K562 (cell line): ENCODE measurements around the gene PODNL1.

ENCODE experiments used
- CBX2 ChIP-seq: fragments of 200-600 bp; sonication (generic); IDR thresholded peaks from one replicate; pipeline ENCODE4 v1.6.1; 2012; ENCODE audit warnings: mild to moderate bottlenecking, low read length, inconsistent platforms; ENCODE audit not compliant: insufficient read depth, poor library complexity, severe bottlenecking
- CEBPB ChIP-seq: fragments of 450-650 bp; IDR thresholded peaks from 2 replicates; pipeline ENCODE4 v1.6.1; 2016; ENCODE audit warnings: missing genetic modification characterization, missing compliant biosample characterization
- NFXL1 ChIP-seq: fragments of 450-650 bp; formaldehyde crosslinking; IDR thresholded peaks from 2 replicates; pipeline ENCODE4 v1.4.0; 2021; ENCODE audit warnings: mild to moderate bottlenecking
- REST ChIP-seq, 2 experiments: fragments of 450-650 bp; formaldehyde crosslinking in 1 of 2; IDR thresholded peaks; 2 replicates each; pipeline versions ENCODE4 v1.4.0 to v1.6.1; 2014 to 2020; ENCODE audit warnings: mild to moderate bottlenecking in 2 of 2, borderline replicate concordance in 1 of 2, low read depth in 1 of 2
- SRSF3 ChIP-seq: fragments of 200-400 bp; formaldehyde crosslinking; IDR thresholded peaks from 2 replicates; pipeline ENCODE4 v1.6.1; 2016; ENCODE audit warnings: mild to moderate bottlenecking, low read length, moderate library complexity; ENCODE audit not compliant: insufficient read depth
- TAF1 ChIP-seq: IDR thresholded peaks from 2 replicates; pipeline ENCODE4 v1.6.1; 2011; ENCODE audit warnings: mild to moderate bottlenecking, low read length, moderate library complexity; ENCODE audit not compliant: insufficient read depth, control insufficient read depth, severe bottlenecking; ENCODE audit errors: extremely low read depth
- ZBTB49 ChIP-seq: sonication (generic); formaldehyde crosslinking; IDR thresholded peaks from 2 replicates; pipeline ENCODE4 v1.8.0; 2022; ENCODE audit warnings: missing genetic modification reagents, mild to moderate bottlenecking, borderline replicate concordance
- ZFP36 ChIP-seq: fragments of 150-350 bp; IDR thresholded peaks from 2 replicates; pipeline ENCODE4 v1.6.1; 2018; ENCODE audit warnings: low read length, low read depth; ENCODE audit not compliant: partially characterized antibody
- ZNF3 ChIP-seq: fragments of 250-450 bp; sonication (Bioruptor Pico); IDR thresholded peaks from 2 replicates; pipeline ENCODE4 v1.5.0; 2021; ENCODE audit warnings: mild to moderate bottlenecking, moderate library complexity
- ZNF764 ChIP-seq: fragments of 250-450 bp; sonication (Bioruptor Pico); IDR thresholded peaks from 2 replicates; pipeline ENCODE4 v1.4.0; 2020; ENCODE audit warnings: low read depth, mild to moderate bottlenecking, moderate library complexity
- TF ChIP-seq, protein P1 (sequence below), 3 experiments: IDR thresholded peaks in 2 of 3; conservative IDR thresholded peaks in 1 of 3; 2 replicates each; pipeline ENCODE4 v1.5.1; 2011 to 2012; ENCODE audit warnings: low read length in 3 of 3, mild to moderate bottlenecking in 3 of 3, control low read depth in 2 of 3, improper control_type of control experiment in 1 of 3, inconsistent platforms in 1 of 3, low read depth in 1 of 3, mixed read lengths in 1 of 3, moderate library complexity in 1 of 3; ENCODE audit not compliant: insufficient read depth in 2 of 3
- TF ChIP-seq, protein P2 (sequence below): sonication (generic); formaldehyde crosslinking; IDR thresholded peaks from 2 replicates; pipeline ENCODE4 v1.8.1; 2023; ENCODE audit warnings: mild to moderate bottlenecking, missing genetic modification reagents, moderate library complexity

DNA sequence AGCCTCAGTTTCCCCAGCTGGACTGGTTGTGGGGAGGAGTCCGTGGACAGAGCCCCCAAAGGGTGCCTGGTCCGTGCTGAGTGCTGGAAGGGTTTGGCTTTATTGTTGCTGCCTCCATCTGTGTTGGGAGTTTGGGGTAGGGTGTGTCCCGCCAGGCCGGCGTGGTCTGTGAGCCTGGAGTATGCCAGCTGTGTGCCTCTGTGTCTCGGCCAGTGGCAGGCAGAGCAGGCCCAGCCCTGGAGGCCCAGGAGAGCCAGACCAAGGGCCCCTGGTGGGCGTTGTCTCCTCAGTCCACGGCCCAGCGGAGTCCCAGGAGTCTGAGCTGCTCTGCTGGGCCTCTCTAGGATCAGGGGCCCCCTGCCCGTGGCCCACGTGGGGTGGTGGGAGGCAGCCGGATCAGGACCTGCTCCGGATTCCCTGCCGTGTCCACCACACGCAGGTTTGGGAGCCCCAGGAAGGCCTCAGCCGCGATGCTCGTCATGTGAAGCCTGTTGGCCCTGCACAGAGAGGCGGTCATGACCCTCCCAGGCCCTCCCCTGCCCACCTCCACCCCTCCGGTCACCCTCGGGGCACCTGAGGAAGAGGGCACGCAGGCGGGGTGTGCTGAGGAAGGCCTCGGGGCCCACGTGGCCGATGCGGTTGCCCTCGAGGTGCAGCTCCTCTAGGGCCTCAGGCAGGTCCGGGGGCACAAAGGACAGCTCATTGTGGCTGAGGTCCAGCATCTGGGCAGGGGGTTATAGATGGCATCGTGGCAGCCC, 6.6 kb downstream of the PODNL1 start:
- TF ChIP-seq NFXL1 (CRISPR knock-in tag), result no peak
- TF ChIP-seq, protein P1, sequence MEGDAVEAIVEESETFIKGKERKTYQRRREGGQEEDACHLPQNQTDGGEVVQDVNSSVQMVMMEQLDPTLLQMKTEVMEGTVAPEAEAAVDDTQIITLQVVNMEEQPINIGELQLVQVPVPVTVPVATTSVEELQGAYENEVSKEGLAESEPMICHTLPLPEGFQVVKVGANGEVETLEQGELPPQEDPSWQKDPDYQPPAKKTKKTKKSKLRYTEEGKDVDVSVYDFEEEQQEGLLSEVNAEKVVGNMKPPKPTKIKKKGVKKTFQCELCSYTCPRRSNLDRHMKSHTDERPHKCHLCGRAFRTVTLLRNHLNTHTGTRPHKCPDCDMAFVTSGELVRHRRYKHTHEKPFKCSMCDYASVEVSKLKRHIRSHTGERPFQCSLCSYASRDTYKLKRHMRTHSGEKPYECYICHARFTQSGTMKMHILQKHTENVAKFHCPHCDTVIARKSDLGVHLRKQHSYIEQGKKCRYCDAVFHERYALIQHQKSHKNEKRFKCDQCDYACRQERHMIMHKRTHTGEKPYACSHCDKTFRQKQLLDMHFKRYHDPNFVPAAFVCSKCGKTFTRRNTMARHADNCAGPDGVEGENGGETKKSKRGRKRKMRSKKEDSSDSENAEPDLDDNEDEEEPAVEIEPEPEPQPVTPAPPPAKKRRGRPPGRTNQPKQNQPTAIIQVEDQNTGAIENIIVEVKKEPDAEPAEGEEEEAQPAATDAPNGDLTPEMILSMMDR (IDR thresholded peaks at IDR 0.05 in 2 of 3, conservative IDR thresholded peaks at IDR 0.05 in 1 of 3; ENCODE audit: insufficient read depth in 2 of 3, low read depth in 1 of 3, low read length in 3 of 3), result no peak
- TF ChIP-seq SRSF3, result no peak
- TF ChIP-seq ZNF764 (CRISPR knock-in tag), result no peak
- no peak for TF ChIP-seq CEBPB (tag)
- TF ChIP-seq REST (IDR thresholded peaks at IDR 0.05; ENCODE audit: borderline replicate concordance), result no peak
- no peak for TF ChIP-seq REST (CRISPR knock-in tag; IDR thresholded peaks at IDR 0.05; ENCODE audit: low read depth)
- no peak for TF ChIP-seq CBX2
- no peak for TF ChIP-seq ZBTB49 (CRISPR knock-in tag)
- no peak for TF ChIP-seq ZFP36
- TF ChIP-seq, protein P2, sequence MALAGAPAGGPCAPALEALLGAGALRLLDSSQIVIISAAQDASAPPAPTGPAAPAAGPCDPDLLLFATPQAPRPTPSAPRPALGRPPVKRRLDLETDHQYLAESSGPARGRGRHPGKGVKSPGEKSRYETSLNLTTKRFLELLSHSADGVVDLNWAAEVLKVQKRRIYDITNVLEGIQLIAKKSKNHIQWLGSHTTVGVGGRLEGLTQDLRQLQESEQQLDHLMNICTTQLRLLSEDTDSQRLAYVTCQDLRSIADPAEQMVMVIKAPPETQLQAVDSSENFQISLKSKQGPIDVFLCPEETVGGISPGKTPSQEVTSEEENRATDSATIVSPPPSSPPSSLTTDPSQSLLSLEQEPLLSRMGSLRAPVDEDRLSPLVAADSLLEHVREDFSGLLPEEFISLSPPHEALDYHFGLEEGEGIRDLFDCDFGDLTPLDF (CRISPR knock-in tag), result no peak
- no peak for TF ChIP-seq ZNF3 (CRISPR knock-in tag)
- no peak for TF ChIP-seq TAF1
